ENCODE measurements around the gene SLC15A3. TPM values are rescaled to one million over a fixed set of nuclear protein-coding genes. Genes with fewer than 3 reads are reported as not detected.
"Not testable (repeated sequence)": the region's sequence is repeated elsewhere in the genome, so short reads cannot be mapped to it uniquely, and the experiment has no call there.

SLC15A3 gene
- total RNA-seq, 1 donor from 2014 or later = 6.2 TPM

DNA sequence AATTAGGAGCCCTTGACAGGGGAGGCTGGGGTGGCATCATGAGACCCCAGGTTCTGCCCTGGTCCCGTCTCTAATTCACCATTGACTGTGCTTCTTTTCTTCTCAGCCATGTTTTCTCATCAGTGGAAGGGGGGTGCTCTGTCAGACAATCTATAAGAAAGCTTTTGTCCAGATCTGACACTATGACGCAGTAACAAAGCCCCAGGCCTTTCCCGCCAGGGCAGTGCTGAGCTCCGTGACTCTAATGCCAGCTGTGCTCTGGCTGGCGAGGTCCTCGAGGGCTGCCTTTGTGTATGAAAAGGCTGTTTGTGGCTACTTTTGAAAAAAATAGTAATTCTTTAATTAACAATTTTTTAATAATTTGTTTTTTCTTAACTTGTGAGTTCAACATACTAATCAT is 22.8 kb upstream of the SLC15A3 start:
- H3K27me3 Mint-ChIP-seq = peaks cover 7% of the 10 kb centered on the region
- no peak overlapping the region for H3K4me3 Mint-ChIP-seq (ENCODE audit: low read depth)
- no peak for DNase-seq (ENCODE audit: low spot score, unreplicated experiment)
- no peak overlapping the region for H3K27ac Mint-ChIP-seq
- H3K9me3 Mint-ChIP-seq (ENCODE audit: low read depth) = no peaks in the 10 kb centered on the region
- TF ChIP-seq, protein P1, sequence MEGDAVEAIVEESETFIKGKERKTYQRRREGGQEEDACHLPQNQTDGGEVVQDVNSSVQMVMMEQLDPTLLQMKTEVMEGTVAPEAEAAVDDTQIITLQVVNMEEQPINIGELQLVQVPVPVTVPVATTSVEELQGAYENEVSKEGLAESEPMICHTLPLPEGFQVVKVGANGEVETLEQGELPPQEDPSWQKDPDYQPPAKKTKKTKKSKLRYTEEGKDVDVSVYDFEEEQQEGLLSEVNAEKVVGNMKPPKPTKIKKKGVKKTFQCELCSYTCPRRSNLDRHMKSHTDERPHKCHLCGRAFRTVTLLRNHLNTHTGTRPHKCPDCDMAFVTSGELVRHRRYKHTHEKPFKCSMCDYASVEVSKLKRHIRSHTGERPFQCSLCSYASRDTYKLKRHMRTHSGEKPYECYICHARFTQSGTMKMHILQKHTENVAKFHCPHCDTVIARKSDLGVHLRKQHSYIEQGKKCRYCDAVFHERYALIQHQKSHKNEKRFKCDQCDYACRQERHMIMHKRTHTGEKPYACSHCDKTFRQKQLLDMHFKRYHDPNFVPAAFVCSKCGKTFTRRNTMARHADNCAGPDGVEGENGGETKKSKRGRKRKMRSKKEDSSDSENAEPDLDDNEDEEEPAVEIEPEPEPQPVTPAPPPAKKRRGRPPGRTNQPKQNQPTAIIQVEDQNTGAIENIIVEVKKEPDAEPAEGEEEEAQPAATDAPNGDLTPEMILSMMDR (IDR thresholded peaks at IDR 0.05; ENCODE audit: unreplicated experiment) = no peak
- peaks cover 2% of the 10 kb centered on the region for H3K4me1 Mint-ChIP-seq (ENCODE audit: low read depth)
- H3K36me3 Mint-ChIP-seq (ENCODE audit: insufficient read depth) = no peaks in the 10 kb centered on the region

DNA sequence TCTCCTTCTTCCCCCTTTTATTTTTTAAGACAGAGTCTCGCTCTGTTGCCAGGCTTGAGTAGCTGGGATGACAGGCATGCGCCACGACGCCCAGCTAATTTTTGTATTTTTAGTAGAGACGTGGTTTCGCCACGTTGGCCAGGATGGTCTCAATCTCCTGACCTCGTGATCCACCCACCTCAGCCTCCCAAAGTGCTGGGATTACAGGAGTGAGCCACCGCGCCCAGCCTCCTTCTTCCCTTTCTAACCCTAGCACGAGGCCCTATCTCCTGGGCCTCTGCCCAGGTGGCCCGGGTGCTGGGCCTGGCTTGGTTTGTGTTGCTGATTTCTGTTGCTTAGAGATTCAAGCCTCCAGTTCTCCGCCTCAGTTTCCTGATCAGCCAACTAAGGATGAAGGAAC is 22.3 kb upstream of the SLC15A3 start:
- not testable (repeated sequence) for H3K27me3 Mint-ChIP-seq; DNase-seq (ENCODE audit: low spot score, unreplicated experiment); H3K9me3 Mint-ChIP-seq (ENCODE audit: low read depth); H3K4me1 Mint-ChIP-seq (ENCODE audit: low read depth); H3K36me3 Mint-ChIP-seq (ENCODE audit: insufficient read depth); H3K4me3 Mint-ChIP-seq (ENCODE audit: low read depth); H3K27ac Mint-ChIP-seq

DNA sequence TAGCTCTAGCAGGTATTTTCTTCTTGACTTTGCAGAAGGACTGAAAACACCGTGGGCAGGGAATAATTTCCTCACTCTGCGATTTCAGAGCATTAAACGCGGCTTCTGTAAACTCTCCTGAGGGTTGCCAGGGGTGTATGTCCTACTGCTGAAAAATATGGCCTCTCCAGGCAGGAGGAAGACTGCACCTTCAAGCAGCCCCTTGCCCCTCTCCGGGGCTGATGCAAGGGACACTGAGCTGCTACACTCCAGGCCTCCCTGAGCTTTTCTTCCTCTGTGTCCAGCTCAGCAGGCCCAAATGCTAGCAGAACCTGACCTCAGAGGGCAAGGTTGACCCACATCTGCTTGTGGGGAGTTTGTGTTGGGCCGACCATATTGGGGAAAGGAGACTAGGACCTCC is 21.7 kb upstream of the SLC15A3 start:
- Mint-ChIP-seq H3K4me3 (ENCODE audit: low read depth) (no peak overlapping the region), H3K36me3 (ENCODE audit: insufficient read depth) (no peaks in the 10 kb centered on the region), H3K4me1 (ENCODE audit: low read depth) (peaks cover 2% of the 10 kb centered on the region), H3K27me3 (peaks cover 7% of the 10 kb centered on the region), H3K27ac (no peak overlapping the region), H3K9me3 (ENCODE audit: low read depth) (no peaks in the 10 kb centered on the region)
- TF ChIP-seq, protein P1 (IDR thresholded peaks at IDR 0.05; ENCODE audit: unreplicated experiment) = no peak
- DNase-seq (ENCODE audit: low spot score, unreplicated experiment) = no peak

DNA sequence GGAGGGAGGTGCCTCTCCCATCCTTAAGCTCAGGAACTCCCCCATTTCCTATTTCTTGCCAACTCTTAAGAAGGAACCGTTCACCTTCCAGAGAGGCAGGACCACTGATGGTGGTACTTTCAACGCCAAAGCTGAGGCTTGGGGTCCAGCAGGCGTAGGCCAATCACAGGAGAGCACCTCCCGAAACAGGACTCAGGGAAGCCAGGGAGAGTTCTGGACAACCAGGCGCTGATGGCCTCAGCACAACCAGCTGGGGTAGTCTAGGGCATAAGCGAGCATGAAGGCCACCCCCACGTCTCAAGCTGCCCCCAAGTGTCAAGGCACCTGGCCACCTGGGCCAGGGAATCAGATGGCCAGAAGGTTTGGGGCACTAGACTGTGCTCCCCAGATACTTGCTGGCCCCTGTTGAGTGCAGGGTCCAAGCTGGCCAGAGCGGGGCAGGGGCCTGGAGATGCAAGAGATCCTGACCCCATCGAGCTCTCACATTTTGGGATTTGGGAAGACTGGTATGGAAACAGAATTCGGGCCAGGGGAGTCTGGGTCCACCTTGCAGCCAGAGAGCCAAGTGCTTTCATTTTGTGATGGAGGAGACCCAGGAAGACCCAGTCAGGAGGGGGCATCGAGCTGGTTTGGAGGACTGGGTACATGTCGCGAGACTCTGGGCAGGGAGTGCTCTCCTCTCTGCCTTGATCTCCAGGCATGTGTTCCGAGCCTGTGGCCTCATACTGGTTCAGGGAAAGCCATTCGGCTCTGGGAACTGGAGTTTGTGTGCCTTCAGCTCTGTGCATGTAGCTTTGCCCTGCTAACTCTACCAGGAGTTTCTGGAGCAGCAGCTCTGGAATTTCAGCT is 20.4 kb upstream of the SLC15A3 start:
- no peak overlapping the region for H3K27ac Mint-ChIP-seq

DNA sequence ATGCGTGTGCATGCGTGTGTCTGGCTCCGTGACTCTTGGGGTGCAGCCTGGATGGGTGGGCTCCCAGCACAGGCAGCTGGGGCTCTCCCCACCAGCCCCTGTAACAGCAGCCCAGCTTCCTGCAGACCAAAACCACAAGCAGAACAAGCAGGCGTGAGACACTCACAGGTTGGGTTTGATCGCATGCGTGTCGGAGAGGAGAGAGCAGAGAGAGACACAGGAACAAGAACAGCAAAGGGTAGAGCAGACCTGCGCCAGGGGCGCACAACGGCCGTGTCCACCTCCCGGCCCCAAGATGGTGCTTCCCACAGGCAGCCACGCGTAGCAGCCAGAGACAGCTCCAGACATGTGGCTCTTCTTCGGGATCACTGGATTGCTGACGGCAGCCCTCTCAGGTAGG is 19.5 kb upstream of the SLC15A3 start, which contains the start of gene CD6:
Gene CD6 (plus strand): TSS at position 161 of the 400 bp plus-strand sequence. CDS start 186 bp downstream, at position 347.
- no peak for DNase-seq (ENCODE audit: low spot score, unreplicated experiment)
- TF ChIP-seq, protein P1 (IDR thresholded peaks at IDR 0.05; ENCODE audit: unreplicated experiment) = no peak
- Mint-ChIP-seq H3K4me1 (ENCODE audit: low read depth) (peaks cover 2% of the 10 kb centered on the region), H3K36me3 (ENCODE audit: insufficient read depth) (no peaks in the 10 kb centered on the region), H3K27ac (no peak within 1 kb of the TSS), H3K27me3 (peaks cover 7% of the 10 kb centered on the region), H3K4me3 (ENCODE audit: low read depth) (no peak within 1 kb of the TSS), H3K9me3 (ENCODE audit: low read depth) (peaks cover 6% of the 10 kb centered on the region)

More for the DNA sequence above, 20.4 kb upstream of the SLC15A3 start:
- H3K4me1 Mint-ChIP-seq (ENCODE audit: low read depth) = peaks cover 2% of the 10 kb centered on the region
- DNase-seq (ENCODE audit: low spot score, unreplicated experiment) = no peak
- H3K36me3 Mint-ChIP-seq (ENCODE audit: insufficient read depth) = no peaks in the 10 kb centered on the region
- H3K4me3 Mint-ChIP-seq (ENCODE audit: low read depth) = no peak overlapping the region
- TF ChIP-seq, protein P1 (IDR thresholded peaks at IDR 0.05; ENCODE audit: unreplicated experiment) = no peak
- peaks cover 7% of the 10 kb centered on the region for H3K27me3 Mint-ChIP-seq
- peaks cover 6% of the 10 kb centered on the region for H3K9me3 Mint-ChIP-seq (ENCODE audit: low read depth)

DNA sequence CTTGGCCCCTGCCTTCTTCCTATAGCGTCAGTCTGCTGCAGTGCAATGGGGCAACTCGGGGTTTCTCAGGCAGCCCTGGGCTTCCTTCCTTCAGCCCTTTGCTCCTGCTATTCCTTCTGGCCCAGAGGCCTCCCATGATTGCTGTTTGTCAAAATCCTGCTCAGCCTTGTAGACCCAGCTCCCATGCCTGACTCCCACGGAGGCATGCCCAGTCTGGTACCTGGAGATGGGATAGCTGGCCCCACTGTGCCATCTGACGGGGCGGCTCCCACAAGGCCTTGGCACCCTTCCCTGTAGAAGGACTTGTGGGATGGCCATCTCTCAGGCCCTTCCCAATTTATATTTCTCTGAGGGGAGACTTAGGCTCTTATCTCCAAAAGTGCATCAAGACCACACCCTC is 18.9 kb upstream of the SLC15A3 start:
- DNase-seq (ENCODE audit: low spot score, unreplicated experiment) = no peak
- Mint-ChIP-seq H3K9me3 (ENCODE audit: low read depth) (peaks cover 6% of the 10 kb centered on the region), H3K27me3 (peaks cover 7% of the 10 kb centered on the region), H3K27ac (no peak overlapping the region), H3K4me1 (ENCODE audit: low read depth) (peaks cover 2% of the 10 kb centered on the region), H3K36me3 (ENCODE audit: insufficient read depth) (no peaks in the 10 kb centered on the region), H3K4me3 (ENCODE audit: low read depth) (no peak overlapping the region)
- TF ChIP-seq, protein P1 (IDR thresholded peaks at IDR 0.05; ENCODE audit: unreplicated experiment) = no peak
